Measurements from ENCODE around the gene SSBP4. TPM values are rescaled to one million over a fixed set of nuclear protein-coding genes. Genes with fewer than 3 reads are reported as not detected.

SSBP4 gene
- total and polyA plus RNA-seq, 9 of the 15 experiments (the other 6 are each of a cell fraction or from before 2014, with no cell fraction given), result 1.1 to 189 (median 39.0) TPM

GRCh38 chr19:18478545-18479311 lies 59.5 kb downstream of the SSBP4 start (continued):
- TF ChIP-seq ARID3A (IDR thresholded peaks at IDR 0.05; ENCODE audit: borderline replicate concordance, low read depth, low read length), result no peak
- no peak for TF ChIP-seq ZNF583 (CRISPR knock-in tag; IDR thresholded peaks at IDR 0.05)
- no peak for TF ChIP-seq CHD7 (IDR thresholded peaks at IDR 0.05; ENCODE audit: low read depth, low read length)
- TF ChIP-seq CHAMP1 (IDR thresholded peaks at IDR 0.05), result no peak
- TF ChIP-seq CHD4 (IDR thresholded peaks at IDR 0.05; ENCODE audit: insufficient read depth, insufficient replicate concordance, low read depth, low read length, poor library complexity, severe bottlenecking), result no peak
- no peak for TF ChIP-seq XRCC5 (IDR thresholded peaks at IDR 0.05; ENCODE audit: low read depth, low read length)
- TF ChIP-seq CHD2 (IDR thresholded peaks at IDR 0.05; ENCODE audit: low read depth, low read length), result no peak
- no peak for TF ChIP-seq CBFA2T3 (IDR thresholded peaks at IDR 0.05)
- peak; percentile 52; the same call in 1 of the 2 replicates for TF ChIP-seq ELF4 (CRISPR knock-in tag; IDR thresholded peaks at IDR 0.05)

All from K562 (cell line).